ENCODE data around the gene SLC8B1.

The SLC8B1 gene

DNA sequence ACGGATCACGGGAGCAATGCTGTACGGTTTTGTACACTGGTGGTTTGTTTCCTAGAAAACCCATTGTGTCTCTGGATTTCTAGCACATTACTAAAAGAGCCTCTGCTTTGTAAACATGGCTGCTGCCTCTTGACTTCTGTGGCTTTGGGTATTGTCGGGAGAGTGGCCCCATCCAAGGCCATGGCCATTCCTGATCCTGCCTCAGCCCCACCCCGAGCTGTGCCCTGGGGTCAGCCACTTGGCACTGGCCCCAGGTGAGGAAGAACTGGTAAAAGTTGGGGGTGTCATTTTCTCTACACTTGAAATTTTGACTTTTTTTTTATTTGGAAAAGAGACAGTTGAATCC, 36.5 kb downstream of the SLC8B1 start:
- Mint-ChIP-seq H3K4me3 (no peak overlapping the region), H3K27ac (peak overlapping the region; percentile 45), H3K4me1 (ENCODE audit: low read depth) (peaks cover 11% of the 10 kb centered on the region), H3K9me3 (no peaks in the 10 kb centered on the region), H3K36me3 (ENCODE audit: low read depth) (peaks cover 78% of the 10 kb centered on the region), H3K27me3 (no peaks in the 10 kb centered on the region)
- no peak for DNase-seq

GRCh38 chr12:113297621-113298471, 37.1 kb downstream of the SLC8B1 start:
- DNase-seq: no peak
- Mint-ChIP-seq H3K27ac (peak overlapping the region; percentile 45), H3K36me3 (ENCODE audit: low read depth) (peaks cover 79% of the 10 kb centered on the region), H3K4me1 (ENCODE audit: low read depth) (peaks cover 5% of the 10 kb centered on the region), H3K27me3 (no peaks in the 10 kb centered on the region), H3K4me3 (no peak overlapping the region), H3K9me3 (no peaks in the 10 kb centered on the region)

- no peak overlapping the region for H3K4me3 Mint-ChIP-seq
- no peaks in the 10 kb centered on the region for H3K27me3 Mint-ChIP-seq
- H3K9me3 Mint-ChIP-seq: no peaks in the 10 kb centered on the region
- no peaks in the 10 kb centered on the region for H3K4me1 Mint-ChIP-seq (ENCODE audit: low read depth)
- H3K36me3 Mint-ChIP-seq (ENCODE audit: low read depth): peaks cover 80% of the 10 kb centered on the region
- DNase-seq: no peak
- no peak overlapping the region for H3K27ac Mint-ChIP-seq
These were observed 37.7 kb downstream of the SLC8B1 start for GRCh38 chr12:113297214-113297587.

DNA sequence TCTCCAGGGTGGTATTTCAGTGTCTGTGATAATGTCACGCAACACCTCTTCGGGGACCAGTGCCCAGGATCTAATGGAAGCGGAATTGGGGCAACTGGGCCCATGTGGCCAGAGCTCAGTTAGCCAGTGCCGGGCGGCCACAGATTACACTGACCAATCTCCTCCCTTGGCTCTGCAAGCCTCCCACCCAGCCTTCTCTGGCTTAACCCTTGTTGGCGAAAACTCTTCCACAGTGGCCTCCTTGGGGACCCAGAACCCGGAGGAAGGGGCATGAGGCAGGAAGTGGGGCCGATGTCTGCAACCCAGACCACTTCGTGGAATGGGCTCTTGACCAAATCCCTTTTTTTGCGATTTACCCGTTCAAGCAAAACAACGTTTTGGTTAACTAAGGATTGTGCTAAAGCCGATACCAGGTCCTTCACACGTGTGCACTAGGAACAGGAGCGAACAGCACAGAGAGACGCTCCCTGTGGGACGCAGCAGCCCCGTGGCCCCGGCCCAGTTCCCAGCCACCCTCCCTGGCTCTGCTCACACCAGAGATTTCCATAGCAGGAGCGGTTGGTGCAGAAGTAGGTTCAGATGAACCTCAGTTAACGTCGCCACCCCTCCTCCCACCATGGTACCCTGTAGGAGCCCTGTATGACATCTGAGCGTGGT, 38.2 kb downstream of the SLC8B1 start:
- Mint-ChIP-seq H3K27ac (peak overlapping the region; percentile 11), H3K27me3 (no peaks in the 10 kb centered on the region), H3K36me3 (ENCODE audit: low read depth) (peaks cover 83% of the 10 kb centered on the region), H3K9me3 (no peaks in the 10 kb centered on the region), H3K4me3 (no peak overlapping the region), H3K4me1 (ENCODE audit: low read depth) (no peaks in the 10 kb centered on the region)
- no peak for DNase-seq

GRCh38 chr12:113295886-113296556, 38.9 kb downstream of the SLC8B1 start:
- Mint-ChIP-seq H3K4me3 (no peak overlapping the region), H3K9me3 (no peaks in the 10 kb centered on the region), H3K27me3 (no peaks in the 10 kb centered on the region), H3K27ac (peak overlapping the region; percentile 11), H3K4me1 (ENCODE audit: low read depth) (no peaks in the 10 kb centered on the region), H3K36me3 (ENCODE audit: low read depth) (peaks cover 86% of the 10 kb centered on the region)
- no peak for DNase-seq

GRCh38 chr12:113293100-113293499, 41.8 kb downstream of the SLC8B1 start:
- H3K36me3 Mint-ChIP-seq (ENCODE audit: low read depth): peaks cover 83% of the 10 kb centered on the region
- H3K27ac Mint-ChIP-seq: peak overlapping the region; percentile 73
- H3K9me3 Mint-ChIP-seq: no peaks in the 10 kb centered on the region
- H3K27me3 Mint-ChIP-seq: no peaks in the 10 kb centered on the region
- H3K4me1 Mint-ChIP-seq (ENCODE audit: low read depth): no peaks in the 10 kb centered on the region
- no peak overlapping the region for H3K4me3 Mint-ChIP-seq
- DNase-seq: no peak

DNA sequence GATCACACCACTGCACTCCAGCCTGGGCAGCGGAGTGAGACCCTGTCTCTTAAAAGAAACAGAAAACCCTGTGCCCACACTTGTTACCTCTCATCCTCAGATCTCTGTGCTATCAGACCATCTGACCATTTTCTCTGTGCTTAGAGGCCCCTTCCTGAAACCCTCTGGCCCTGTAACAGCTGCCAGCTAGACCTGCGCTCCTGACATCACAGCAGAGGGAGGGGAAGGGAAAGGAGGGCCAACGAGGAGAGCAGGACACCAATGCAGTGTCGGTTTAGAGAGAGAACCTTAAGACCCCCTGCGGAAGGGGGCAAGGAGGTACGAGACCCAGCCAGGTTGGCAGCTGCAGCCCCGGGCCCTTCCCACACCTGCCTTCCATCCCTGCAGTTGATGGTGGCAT, 42.4 kb downstream of the SLC8B1 start:
- H3K27me3 Mint-ChIP-seq: no peaks in the 10 kb centered on the region
- no peaks in the 10 kb centered on the region for H3K9me3 Mint-ChIP-seq
- H3K4me1 Mint-ChIP-seq (ENCODE audit: low read depth): no peaks in the 10 kb centered on the region
- no peak overlapping the region for H3K4me3 Mint-ChIP-seq
- no peak for DNase-seq
- peak overlapping the region; percentile 22 for H3K27ac Mint-ChIP-seq
- H3K36me3 Mint-ChIP-seq (ENCODE audit: low read depth): peaks cover 79% of the 10 kb centered on the region

- no peaks in the 10 kb centered on the region for H3K4me1 Mint-ChIP-seq (ENCODE audit: low read depth)
- H3K36me3 Mint-ChIP-seq (ENCODE audit: low read depth): peaks cover 78% of the 10 kb centered on the region
- H3K4me3 Mint-ChIP-seq: no peak overlapping the region
- no peaks in the 10 kb centered on the region for H3K27me3 Mint-ChIP-seq
- DNase-seq: no peak
- H3K9me3 Mint-ChIP-seq: no peaks in the 10 kb centered on the region
- H3K27ac Mint-ChIP-seq: peak overlapping the region; percentile 22
These were observed 42.8 kb downstream of the SLC8B1 start for GRCh38 chr12:113292091-113292490.

GRCh38 chr12:113291586-113291985, 43.3 kb downstream of the SLC8B1 start:
- H3K4me3 Mint-ChIP-seq: no peak overlapping the region
- H3K36me3 Mint-ChIP-seq (ENCODE audit: low read depth): peaks cover 78% of the 10 kb centered on the region
- no peaks in the 10 kb centered on the region for H3K9me3 Mint-ChIP-seq
- DNase-seq: no peak
- H3K4me1 Mint-ChIP-seq (ENCODE audit: low read depth): no peaks in the 10 kb centered on the region
- no peaks in the 10 kb centered on the region for H3K27me3 Mint-ChIP-seq
- H3K27ac Mint-ChIP-seq: peak overlapping the region; percentile 33

DNA sequence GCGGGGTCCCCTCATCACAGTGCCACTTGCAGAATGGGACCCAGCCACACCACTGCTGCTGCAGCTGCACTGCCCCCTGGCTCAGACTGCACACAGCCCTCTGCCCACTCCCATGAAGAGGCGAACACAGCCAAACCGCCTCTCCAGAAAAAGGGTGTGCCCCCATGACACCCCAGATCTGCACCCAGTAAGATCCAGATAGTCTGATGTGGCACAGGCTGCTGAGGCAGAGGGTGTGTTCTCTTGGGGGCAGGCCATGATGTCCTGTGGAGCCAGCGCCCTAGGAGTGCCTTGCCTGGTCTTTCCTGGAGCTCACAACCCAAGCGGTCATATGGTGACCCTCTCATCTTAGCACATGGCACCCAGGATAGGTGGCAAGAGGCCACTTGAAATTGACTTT, 44.4 kb downstream of the SLC8B1 start:
- H3K4me3 Mint-ChIP-seq: no peak overlapping the region
- DNase-seq: no peak
- no peaks in the 10 kb centered on the region for H3K27me3 Mint-ChIP-seq
- no peak overlapping the region for H3K27ac Mint-ChIP-seq
- H3K4me1 Mint-ChIP-seq (ENCODE audit: low read depth): no peaks in the 10 kb centered on the region
- H3K9me3 Mint-ChIP-seq: no peaks in the 10 kb centered on the region
- H3K36me3 Mint-ChIP-seq (ENCODE audit: low read depth): peaks cover 80% of the 10 kb centered on the region

DNA sequence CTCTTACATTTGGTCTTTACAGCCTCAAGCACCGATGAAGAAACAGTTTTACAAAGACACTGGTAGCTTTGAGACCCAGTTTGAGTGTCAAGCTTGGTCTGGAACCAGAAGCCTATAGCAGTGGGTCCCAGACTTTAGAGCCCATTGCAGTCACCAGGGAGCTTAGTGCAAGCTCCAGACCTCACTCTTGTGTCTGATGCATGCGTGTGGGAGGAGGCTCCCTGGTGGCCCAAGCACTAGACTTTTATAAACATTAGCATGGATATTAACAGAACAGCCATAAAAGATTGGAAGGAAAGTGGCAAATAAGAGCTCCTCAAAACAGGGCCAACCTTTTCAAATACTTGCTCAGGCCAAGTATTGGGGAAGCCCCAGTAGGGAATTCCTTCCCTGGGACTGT, 45.5 kb downstream of the SLC8B1 start:
- Mint-ChIP-seq H3K27ac (peak overlapping the region; percentile 38), H3K4me1 (ENCODE audit: low read depth) (no peaks in the 10 kb centered on the region), H3K4me3 (no peak overlapping the region), H3K27me3 (no peaks in the 10 kb centered on the region), H3K9me3 (no peaks in the 10 kb centered on the region), H3K36me3 (ENCODE audit: low read depth) (peaks cover 80% of the 10 kb centered on the region)
- DNase-seq: no peak

GRCh38 chr12:113287899-113288282, 47.0 kb downstream of the SLC8B1 start:
- no peaks in the 10 kb centered on the region for H3K4me1 Mint-ChIP-seq (ENCODE audit: low read depth)
- H3K9me3 Mint-ChIP-seq: no peaks in the 10 kb centered on the region
- no peaks in the 10 kb centered on the region for H3K27me3 Mint-ChIP-seq
- H3K36me3 Mint-ChIP-seq (ENCODE audit: low read depth): peaks cover 78% of the 10 kb centered on the region
- DNase-seq: no peak
- no peak overlapping the region for H3K4me3 Mint-ChIP-seq
- H3K27ac Mint-ChIP-seq: no peak overlapping the region

- no peak for DNase-seq
- no peaks in the 10 kb centered on the region for H3K27me3 Mint-ChIP-seq
- no peak overlapping the region for H3K4me3 Mint-ChIP-seq
- no peak overlapping the region for H3K27ac Mint-ChIP-seq
- peaks cover 73% of the 10 kb centered on the region for H3K36me3 Mint-ChIP-seq (ENCODE audit: low read depth)
- no peaks in the 10 kb centered on the region for H3K4me1 Mint-ChIP-seq (ENCODE audit: low read depth)
- H3K9me3 Mint-ChIP-seq: no peaks in the 10 kb centered on the region
These were observed 47.6 kb downstream of the SLC8B1 start for GRCh38 chr12:113287146-113287898.

- H3K9me3 Mint-ChIP-seq: no peaks in the 10 kb centered on the region
- H3K4me1 Mint-ChIP-seq (ENCODE audit: low read depth): no peaks in the 10 kb centered on the region
- H3K36me3 Mint-ChIP-seq (ENCODE audit: low read depth): peaks cover 67% of the 10 kb centered on the region
- no peak for DNase-seq
- H3K4me3 Mint-ChIP-seq: no peak overlapping the region
- H3K27ac Mint-ChIP-seq: no peak overlapping the region
- no peaks in the 10 kb centered on the region for H3K27me3 Mint-ChIP-seq
These were observed 48.2 kb downstream of the SLC8B1 start for GRCh38 chr12:113286712-113287111.

Measured in activated T-cell treated with anti-CD3 and anti-CD28 coated beads, Interleukin-2, amount 50 U/mL, for 24 hours (primary cell).